ENCODE results near the gene SYK.
"Not testable (repeated sequence)": the region's sequence is repeated elsewhere in the genome, so short reads cannot be mapped to it uniquely, and the experiment has no call there.

Gene SYK

GRCh38 chr9:90795871-90796317 is 5.7 kb upstream of the SYK start:
- DNase-seq (ENCODE audit: low read depth, low spot score) = no peak

- no peak for DNase-seq (ENCODE audit: low read depth, low spot score)
These were observed 2.3 kb upstream of the SYK start for GRCh38 chr9:90799271-90799852.

DNA sequence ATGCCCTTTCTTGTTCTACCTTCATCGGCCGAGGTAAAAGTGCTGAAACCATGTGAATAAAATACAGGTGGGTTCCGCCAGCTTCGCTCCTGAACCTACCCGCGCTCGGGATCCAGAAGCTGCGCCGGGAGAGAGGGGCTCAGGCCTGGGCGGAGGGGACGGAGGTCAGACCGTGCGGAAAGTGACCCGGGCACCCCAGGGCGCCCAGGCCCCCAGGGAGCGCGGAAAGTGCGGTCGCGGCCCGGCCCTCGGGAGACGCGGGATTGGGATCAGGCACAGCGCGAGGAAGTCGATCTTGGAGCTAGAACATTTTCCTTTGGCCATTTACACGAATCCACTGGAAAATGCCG is 329 bp downstream of the SYK start:
- DNase-seq (ENCODE audit: low read depth, low spot score) = no peak

GRCh38 chr9:90802386-90802985 is 867 bp downstream of the SYK start:
- no peak for DNase-seq (ENCODE audit: low read depth, low spot score)

- DNase-seq (ENCODE audit: low read depth, low spot score) = no peak
These were observed 2.4 kb downstream of the SYK start for GRCh38 chr9:90803860-90804593.

GRCh38 chr9:90805006-90805996 is 3.7 kb downstream of the SYK start:
- DNase-seq (ENCODE audit: low read depth, low spot score) = no peak

DNA sequence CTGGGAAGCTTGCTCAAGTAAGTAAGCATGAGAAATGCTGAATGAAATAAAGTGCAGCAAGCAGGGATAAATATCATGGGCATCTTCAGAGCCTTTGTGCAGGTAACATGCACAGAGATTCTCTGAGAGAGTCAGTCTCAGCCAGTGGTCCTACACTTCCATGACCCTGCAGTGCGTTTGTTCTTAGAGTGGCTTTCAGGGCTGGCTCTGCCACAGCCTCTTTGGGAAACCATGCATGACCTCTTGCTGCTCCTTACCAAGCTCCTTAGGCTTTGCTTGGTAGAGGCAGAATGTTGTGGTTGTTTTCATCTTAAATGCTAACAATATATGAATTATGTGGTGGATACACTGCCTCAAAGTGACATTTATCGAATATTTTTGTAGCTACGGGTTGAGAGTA is 5.4 kb downstream of the SYK start:
- no peak for DNase-seq (ENCODE audit: low read depth, low spot score)

- DNase-seq (ENCODE audit: low read depth, low spot score) = no peak
These were observed 6.8 kb downstream of the SYK start for GRCh38 chr9:90808398-90808797.

GRCh38 chr9:90808890-90809685 is 7.5 kb downstream of the SYK start:
- DNase-seq (ENCODE audit: low read depth, low spot score) = no peak

- no peak for DNase-seq (ENCODE audit: low read depth, low spot score)
These were observed 9.1 kb downstream of the SYK start for GRCh38 chr9:90810691-90811090.

DNA sequence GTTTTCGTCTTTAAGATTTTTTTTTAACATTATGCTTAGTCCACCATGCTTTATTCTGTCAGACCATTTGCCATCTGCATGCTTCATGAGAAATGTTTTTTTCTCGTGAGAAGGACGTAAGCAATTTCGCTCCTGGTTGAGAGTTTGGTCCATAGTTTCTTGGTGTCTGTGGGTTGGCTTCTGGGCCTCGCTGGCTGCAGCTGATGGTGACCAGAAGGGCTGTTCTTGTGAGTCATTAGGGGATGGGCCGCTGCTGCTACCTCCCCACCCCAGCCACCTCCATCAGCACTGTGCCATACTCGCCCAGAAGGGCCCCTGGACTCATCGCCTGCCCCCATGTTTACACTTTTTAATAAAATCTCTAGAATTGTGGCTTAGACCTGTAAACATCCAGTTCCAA is 11.4 kb downstream of the SYK start:
- DNase-seq (ENCODE audit: low read depth, low spot score) = no peak

DNA sequence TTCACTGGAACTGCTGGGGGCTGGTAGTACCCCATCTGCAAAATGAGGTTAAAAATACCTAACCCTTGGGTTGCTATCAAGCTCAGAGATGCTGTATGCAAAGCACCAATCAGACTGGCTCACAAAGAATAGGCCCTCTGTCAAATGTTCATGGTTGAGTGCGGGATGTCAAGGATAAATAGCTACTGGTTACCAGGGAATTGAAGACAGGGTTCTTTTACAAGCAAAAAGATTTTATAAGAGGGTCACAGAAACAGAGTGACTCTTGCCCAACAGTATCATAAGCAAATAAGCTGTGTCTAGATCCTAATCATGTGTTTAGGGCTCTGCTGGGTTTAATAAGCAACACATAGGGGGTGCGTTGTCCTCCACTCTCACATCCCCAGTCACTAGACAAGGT is 11.9 kb downstream of the SYK start:
- DNase-seq (ENCODE audit: low read depth, low spot score) = no peak

DNA sequence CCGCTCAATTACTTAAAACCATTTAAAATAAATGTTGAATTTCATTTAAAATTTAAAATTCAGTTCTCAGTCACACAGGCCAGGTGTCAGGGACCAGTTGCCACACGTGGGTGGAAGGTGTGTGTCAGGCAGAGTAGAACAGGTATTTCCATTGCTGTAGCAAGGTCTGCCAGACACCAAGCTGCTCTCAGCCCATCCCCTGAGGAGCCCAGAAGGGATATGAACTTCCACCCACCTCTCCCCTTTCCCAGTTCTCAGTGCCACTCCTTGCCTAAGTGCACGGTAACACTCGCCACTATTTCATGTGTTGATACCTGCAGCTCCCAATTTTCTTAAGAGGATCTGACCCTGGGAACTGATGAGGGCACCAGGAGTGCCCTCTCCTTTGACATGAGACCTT is 12.7 kb downstream of the SYK start:
- no peak for DNase-seq (ENCODE audit: low read depth, low spot score)

DNA sequence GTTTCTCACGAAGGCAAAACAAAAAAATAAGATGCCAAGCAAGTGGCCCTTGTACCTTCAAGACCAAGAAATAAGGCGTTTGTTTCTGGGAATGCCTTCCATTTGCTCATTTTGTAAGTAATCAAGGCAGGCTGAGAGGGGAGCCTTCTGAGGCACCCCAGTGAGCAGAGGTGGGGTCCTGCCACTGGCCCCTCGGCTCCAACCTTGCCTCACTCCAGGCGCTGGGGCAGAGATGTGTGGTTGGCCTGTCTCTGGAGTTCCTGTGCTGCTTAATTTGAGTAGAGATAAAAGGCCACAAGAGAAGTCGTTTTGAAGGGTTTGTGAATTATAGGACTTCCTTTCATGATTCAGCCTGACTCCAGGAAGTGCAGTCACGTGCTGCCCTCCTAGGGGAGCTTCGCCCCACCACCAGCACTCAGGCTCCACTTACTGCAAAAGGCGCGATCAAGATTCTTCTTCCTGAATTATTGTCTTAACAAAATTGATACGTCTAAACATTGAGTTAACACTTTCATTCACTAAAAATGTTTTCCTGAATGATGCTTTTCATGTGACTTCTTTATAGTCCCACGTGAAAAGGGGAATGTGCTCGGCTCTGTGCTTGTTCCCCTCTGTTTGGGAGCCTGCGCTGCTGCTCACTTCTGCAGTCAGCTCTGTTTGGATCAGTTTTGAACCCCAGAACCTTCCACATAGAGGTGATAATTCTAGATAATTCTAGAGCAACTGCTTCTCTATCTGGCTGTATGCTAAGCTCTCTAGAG is 13.7 kb downstream of the SYK start:
- no peak for DNase-seq (ENCODE audit: low read depth, low spot score)

DNA sequence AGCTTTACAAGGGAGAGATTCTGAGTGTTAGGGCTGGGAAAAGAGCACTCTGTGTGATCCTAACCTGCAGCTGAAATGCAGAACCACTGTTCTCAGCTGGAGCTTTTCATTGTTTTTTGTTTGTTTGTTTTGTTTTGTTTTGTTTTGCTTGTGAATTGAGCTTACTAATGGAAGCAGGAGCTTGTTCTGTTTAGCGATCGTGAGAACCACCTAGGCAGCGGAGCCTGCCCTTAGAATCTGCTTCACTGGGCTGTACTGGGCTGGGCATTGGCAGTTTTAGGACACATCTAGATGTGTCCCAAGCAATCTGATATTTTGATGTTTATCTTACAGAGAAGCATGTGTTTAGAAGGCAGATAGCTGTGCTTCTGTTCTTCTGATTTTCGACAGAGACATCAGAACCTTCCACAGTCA is 14.3 kb downstream of the SYK start:
- DNase-seq (ENCODE audit: low read depth, low spot score) = no peak

- no peak for DNase-seq (ENCODE audit: low read depth, low spot score)
These were observed 15.1 kb downstream of the SYK start for GRCh38 chr9:90816690-90817089.

DNA sequence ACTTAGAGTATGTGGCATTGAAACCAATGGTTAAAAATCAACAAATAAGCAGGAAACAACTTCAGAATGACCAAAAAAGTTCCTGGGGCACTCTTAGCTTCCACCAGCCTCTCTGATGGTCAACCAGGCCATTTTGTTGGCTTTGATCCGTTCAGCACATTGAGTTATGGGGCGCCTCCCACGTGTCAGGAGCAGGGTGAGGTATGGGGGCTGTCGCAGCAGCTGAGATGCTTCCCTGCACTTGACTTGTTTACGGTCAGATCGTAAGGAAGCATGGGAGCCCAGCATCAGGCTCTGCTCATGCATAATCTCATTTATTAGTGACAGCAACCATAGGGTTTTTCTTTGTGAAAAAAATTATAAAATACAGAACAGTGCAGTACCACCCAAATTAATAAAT is 16.7 kb downstream of the SYK start:
- no peak for DNase-seq (ENCODE audit: low read depth, low spot score)

- DNase-seq (ENCODE audit: low read depth, low spot score) = not testable (repeated sequence)
These were observed 18.8 kb downstream of the SYK start for GRCh38 chr9:90820406-90820805.

DNA sequence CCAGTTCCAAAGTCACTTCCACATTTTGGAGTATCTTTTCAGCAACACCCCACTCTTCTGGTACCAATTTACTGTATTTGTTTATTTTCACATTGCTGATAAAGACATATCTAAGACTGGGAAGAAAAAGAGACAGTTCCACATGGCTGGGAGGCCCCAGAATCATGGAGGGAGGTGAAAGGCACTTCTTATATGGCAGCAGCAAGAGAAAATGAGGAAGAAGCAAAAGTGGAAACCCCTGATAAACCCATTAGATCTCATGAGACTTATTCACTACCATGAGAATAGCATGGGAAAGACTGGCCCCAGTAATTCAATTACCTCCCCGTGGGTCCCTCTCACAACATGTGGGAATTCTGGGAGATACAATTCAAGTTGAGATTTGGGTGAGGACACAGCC is 19.6 kb downstream of the SYK start:
- not testable (repeated sequence) for DNase-seq (ENCODE audit: low read depth, low spot score)

DNA sequence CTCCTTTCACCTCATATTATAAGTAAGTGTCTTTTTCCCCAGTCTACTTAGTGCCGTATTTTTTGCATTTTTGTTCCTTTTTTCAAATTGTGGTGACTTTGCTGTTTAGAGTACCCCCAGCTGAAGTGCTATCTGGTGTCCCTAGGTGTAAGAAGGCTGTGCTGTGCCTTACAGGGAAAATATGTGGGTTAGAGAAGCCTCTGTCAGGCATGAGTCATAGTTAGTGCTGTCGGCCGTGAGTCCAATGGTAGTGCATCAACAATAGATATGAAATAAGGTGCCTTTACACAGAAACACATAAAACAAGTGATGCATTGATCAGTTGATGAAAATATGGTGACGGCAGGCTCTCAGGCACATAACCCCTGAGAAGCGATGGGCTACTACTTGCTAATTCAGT is 20.1 kb downstream of the SYK start:
- no peak for DNase-seq (ENCODE audit: low read depth, low spot score)
